ENCODE results near the gene SMAD7. TPM values are rescaled to one million over a fixed set of nuclear protein-coding genes. Genes with fewer than 3 reads are reported as not detected.

SMAD7 gene
- total RNA-seq, 1 donor from 2014 or later = 42.4 TPM

DNA sequence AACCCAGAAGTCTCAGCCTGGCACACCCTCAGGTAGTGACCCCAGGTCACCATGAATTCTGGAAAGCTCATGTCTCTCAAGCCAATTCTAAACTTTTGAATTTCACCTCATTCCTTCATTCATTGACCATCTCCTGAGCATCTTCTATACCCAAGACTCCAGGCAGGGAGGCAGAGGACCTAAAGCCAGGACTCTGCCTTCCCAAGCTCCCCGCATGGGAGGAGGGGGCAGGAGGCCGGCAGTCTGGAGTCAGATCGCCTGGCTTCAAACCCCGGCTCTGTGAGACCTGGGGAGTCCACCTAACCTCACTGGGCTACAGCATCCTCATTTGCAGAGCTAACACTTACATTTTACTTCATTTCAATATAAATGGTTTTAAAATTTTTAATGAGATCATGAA lies 59.0 kb downstream of the SMAD7 start:
- intact Hi-C loops (cut with DNase I) = no loop called here
- DNase-seq (ENCODE audit: low spot score) = peak; percentile 41

DNA sequence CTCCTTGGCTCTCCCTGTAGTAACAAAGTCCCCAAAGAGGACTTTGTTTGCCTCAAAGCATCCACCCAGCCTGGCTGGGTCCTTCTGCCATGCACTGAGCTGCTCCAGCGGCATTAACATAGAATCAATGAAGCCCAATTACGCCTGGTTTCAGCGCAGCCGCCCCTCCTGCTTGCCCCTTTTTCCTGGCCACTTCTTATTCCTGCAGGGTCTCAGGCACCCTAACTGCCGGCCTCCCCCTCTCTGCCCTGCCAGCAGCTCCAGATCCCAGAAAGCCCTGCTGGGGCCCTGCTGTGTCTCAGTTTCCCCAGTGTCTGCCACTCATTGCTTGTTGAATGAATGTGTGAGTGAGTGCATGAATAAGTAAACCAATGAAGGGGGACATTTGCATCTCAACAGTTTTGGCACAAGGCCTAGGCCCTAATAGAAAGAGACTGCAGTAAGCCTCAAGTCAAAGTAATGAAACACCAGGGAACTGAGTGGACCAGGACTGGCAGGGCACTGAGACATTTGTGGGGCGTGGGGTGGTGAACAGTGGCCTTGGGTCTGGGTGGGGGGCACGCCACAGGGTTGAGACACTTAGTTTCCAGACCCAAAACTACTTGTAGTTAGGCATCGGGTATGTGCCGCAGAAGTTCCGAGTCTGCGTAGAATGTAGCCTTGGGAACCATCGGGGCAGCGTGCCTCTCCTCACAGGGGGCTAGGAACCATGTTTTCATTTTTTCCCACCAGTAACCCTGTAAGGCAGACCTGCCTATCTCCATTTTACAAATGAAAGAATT lies 60.6 kb downstream of the SMAD7 start:
- DNase-seq (ENCODE audit: low spot score) = peak; percentile 54
- intact Hi-C loops (cut with DNase I) = no loop called here

DNA sequence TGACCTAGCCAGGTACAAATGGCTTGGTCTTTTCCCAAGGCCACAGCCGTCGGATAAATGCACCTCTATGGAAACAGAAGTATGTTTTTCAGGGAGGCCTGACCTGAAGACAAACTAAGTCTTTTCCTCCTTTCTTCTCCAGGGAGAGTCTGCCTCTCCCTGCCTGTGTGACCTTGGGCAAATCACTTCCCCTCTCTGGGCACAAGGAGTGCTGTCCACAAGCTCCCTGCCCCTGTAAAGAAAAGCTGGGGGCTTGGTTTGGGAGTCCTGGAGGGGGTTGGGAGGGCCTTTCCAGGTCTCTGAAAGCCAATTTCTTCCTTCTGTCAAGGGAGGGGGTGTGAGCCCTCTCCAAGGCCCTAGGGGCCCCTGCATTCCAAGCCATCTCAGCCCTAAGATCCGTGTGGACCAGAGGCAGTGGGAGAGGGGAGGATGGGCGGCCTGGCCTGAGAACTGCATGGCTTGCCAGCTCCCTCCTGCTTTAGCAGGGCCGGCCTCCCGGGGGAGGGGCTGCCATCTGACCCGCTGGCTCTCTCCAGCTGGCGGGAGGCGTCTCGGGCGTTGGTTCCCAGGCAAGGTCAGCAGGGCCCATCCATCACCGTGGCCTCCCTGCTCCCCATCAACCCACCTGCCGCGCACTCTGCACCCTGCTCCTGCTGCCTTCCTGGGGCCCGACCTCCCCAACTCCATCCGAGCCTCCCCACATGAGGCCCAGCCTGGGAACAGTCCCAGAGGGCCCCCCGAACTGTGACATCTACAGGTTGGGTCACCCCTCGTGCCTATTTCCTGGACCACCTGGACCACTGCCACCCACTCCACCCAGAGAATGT lies 61.4 kb downstream of the SMAD7 start:
- intact Hi-C loops (cut with DNase I) = no loop called here
- peak; percentile 81 for DNase-seq (ENCODE audit: low spot score)

DNA sequence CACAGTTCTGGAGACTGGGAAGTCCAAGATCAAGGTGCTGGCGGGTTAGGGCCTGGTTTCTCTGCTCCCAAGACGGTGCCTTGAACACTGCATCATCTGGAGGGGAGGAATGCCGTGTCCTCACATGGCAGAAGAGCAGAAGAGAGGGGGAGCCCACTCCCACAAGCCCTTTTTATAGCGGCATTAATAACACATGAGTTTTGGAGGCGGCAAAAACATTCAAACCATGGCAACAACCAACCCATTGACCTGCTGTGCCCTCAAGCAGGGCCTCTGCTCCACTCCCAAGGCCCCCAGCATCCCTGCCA lies 62.0 kb downstream of the SMAD7 start:
- peak; percentile 31 for DNase-seq (ENCODE audit: low spot score)
- intact Hi-C loops (cut with DNase I) = no loop called here

DNA sequence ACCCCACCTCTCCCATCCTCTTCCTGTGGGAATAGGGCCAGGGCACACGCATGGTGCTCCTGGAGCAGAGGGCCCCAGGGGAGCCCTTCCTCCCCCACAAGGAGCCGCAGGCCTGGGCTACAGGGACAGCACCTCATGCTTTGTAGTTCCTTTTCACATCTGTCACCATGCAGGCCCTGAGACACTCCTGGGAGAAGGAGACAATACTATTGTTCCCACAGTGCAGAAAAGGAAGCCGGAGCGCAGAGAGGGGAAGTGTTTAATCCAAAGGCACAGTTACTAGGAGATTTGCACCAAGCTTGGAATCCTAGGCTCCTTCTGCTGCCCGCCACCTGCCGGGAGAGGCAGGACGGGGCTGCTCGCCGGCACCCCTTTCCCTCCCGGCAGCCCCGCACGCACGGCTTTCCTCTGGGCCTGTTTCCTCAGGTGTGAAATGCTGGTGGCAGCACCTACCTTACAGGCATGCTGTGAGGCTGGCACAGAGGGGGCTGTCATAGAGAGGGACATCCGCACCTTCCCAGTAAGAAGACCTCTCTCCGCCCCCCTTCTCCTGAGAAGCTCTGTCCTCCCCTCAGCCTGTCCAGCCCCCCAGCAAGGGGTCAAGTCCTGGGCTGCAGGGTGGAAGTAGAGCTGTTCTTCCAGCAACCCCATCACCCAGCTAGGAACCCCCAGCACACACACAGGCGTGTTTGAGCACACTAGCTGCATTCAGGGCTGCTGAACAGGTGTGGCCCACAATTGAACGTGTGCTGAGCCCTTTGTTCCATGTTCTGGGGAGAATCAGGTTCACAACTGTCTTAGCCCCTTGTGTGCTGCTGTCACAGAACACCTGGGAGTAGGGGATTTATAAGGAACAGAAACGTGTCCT lies 62.6 kb downstream of the SMAD7 start:
- intact Hi-C loops (cut with DNase I) = no loop called here
- peak; percentile 64 for DNase-seq (ENCODE audit: low spot score)

DNA sequence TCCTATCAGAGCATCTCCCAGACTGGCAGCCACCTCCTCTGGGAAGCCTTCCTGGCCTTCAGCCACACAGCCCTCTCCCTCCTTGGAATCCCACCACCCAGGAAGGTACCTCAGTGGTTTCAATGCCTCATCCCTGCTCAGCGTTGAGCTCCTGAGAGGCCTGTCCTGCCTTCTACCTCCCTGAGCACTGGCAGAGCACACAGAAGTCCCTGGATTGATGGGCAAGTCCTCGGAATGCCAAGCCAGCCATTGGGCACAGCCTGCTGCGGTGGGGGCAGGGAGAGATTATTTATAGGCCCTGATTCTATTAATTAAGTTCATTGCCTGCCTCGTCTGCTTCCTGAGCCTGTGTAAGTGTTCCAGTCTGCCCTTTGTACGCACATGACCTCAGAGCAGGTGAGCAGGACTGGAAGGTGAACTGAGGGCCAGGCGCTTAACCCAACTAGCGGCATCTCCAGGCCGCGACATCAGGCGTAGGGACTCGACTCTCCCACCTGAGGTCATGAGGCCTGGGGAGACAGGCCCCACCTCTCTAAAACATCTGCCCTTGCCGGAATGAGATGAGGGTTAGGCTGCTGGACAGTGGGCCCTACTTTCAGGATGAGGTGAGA lies 63.4 kb downstream of the SMAD7 start:
- peak; percentile 49 for DNase-seq (ENCODE audit: low spot score)
- intact Hi-C loops (cut with DNase I) = no loop called here

DNA sequence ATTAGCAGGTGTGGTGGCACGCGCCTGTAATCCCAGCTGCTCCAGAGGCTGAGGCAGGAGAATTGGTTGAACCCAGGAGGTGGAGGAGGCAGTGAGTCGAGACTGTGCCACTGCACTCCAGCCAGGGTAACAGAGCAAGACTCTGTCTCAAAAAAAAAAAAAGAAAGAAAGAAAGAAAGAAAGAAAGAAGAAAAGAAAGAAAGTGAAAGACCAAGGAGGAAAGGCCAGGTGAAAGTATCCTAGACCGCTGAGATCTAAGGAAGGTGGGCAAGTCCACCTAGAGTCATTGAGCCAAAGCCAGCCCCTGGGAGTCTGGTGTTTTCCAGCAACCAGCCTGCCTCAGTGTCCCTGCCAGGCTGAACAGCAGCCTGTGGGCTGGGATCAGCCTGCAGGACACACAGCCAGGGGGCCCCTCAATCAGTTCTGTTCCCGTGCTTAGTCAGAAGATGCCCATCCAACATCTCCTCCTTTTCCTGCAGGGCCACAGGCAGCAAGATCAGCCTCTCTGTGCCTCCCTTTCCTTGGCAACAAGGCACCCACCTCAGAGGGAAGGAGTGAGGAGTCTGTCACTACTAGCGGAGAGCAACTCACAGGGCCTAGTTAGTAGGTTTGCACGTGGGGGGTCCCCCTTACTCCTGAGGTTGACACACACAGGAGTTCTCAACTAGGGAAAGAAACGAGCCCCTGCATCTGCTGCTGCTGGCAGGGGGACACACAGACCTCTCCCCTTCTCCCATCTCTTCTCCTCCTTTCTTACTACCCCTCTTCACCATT lies 64.1 kb downstream of the SMAD7 start:
- DNase-seq (ENCODE audit: low spot score) = peak; percentile 63

DNA sequence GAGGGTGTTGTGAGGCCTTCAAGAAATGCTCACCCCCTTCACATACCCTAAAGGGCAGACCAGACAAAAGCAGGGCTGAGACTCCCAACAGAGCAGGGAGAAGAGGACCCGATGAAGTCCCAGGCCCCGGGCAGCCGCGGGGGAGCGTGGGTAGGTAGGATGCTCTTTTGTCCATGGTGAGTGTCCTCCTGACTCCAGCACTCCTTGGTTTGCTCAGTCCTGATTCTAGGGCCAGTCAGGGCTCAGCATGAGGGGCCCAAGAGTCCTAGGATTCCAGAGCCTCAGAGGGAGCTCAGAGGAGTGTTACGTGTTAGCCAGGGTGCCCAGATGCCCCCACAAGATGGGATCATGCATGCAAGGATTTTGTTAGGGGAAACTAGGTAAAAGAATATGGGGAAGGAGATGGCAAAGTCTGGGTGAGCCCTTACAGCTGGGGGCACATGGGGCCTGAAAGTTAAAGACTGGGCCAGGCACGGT lies 64.8 kb downstream of the SMAD7 start:
- peak; percentile 41 for DNase-seq (ENCODE audit: low spot score)
- intact Hi-C loops (cut with DNase I) = no loop called here

More for the DNA sequence above, 64.1 kb downstream of the SMAD7 start:
- intact Hi-C loops (cut with DNase I) = no loop called here

DNA sequence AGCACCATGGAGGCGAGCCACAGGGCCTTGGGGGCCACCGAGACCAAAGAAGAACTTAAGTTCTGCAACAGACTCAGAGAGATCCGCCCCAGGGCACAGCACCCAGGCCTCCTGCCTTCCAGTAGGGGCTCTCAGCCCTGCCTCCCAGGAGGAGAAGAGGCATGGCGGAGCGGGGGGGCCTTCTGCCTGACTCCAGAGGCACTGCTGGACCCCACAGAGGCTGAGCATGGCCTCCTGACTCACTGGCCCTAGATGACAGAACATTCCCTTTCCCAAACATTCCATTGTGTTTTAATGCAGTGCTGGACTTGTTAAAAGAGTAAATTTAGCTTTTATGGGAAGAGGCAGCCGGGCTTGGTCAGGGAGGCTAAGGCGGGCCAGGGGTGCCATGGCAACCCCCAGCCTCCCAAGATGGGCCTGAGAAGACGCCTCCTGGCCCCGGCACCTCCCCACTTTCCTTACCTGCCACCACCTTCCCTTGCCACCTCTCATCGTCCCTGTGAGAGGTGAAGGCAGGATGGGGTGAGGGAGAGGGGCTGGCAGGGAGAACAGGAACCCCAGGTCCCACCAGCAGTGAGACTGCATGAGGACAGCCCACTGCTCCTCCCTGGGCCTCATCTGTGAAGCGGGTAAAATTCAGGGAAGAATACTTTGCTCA lies 65.4 kb downstream of the SMAD7 start:
- intact Hi-C loops (cut with DNase I) = no loop called here
- peak; percentile 41 for DNase-seq (ENCODE audit: low spot score)

DNA sequence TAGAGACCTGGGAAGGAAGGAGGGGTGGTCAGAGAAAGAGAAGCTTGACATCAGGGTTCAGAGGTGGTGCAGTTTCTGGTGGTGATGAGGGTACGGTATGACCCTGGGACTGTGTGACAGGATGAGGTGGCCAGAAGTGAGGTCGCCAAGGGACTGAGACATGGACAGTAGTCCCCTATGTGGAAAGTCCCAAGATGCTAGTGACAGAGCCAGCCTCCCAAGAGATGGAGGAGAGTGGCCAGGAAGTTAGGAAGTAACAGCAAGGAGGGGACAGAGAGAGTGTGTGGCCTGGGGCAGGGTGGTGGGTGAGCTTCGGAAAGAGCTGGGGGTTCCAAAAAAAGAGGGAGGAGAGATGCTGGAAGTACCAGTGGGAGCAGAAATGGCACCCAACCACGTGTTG lies 66.0 kb downstream of the SMAD7 start:
- intact Hi-C loops (cut with DNase I) = no loop called here
- peak; percentile 36 for DNase-seq (ENCODE audit: low spot score)

DNA sequence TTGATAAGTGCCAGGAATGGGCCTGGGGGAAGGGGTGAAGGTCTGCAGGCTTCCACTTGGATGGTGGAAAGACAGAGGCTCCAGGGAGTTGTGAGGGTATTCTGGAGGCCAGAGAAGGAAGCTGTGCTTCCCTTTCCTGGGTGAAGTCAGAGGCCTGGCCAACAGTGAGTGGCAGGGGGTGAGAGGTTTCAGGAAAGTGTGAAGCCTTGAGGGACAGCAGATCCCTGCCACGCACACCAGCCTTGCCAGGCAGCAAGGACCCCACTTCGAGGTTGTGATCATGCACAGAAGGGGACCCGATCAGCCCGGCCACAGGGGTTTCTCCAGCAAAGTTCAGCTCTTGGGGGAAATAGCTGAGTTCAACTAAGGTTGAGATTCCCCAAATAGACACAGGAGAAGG lies 66.5 kb downstream of the SMAD7 start:
- DNase-seq (ENCODE audit: low spot score) = peak; percentile 51
- intact Hi-C loops (cut with DNase I) = no loop called here

DNA sequence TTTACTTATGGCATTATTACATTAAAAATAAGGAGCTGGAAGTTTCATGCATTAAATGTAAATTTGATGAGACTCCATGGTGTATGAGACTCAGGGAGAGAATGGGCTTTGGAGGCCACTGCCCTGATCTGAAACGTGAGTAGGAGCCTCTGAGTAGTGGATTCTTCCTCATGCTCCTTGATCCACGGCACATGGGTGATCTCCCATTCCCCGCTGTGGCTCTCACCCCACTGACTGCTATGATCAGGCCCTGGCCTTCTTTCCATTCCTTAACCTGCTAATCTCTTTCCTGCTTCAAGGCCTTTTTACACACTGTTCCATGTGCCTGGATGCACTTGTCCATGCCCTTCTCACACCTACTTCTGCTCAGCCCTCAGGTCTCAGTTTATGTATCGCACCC lies 68.4 kb downstream of the SMAD7 start:
- peak; percentile 49 for DNase-seq (ENCODE audit: low spot score)
- intact Hi-C loops (cut with DNase I) = no loop called here

DNA sequence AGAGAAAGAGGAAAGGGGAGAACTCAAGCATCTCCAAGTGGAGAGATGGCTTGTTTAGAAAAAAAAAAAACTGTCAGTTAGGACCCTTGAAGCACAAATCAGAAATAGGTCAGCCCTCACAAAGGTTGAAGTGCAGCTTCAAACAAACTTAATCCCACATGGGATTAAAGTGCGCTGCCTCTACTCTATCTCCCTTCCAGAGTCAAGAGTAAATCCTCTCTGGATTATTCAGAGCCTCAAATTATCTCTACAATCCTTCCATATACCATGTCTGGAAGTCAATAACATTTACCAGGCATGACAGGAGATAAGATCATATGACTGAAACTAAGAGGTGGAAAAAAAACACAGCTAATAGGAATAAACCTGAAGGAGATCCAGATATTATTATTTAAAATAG lies 69.8 kb downstream of the SMAD7 start:
- intact Hi-C loops (cut with DNase I) = no loop called here

DNA sequence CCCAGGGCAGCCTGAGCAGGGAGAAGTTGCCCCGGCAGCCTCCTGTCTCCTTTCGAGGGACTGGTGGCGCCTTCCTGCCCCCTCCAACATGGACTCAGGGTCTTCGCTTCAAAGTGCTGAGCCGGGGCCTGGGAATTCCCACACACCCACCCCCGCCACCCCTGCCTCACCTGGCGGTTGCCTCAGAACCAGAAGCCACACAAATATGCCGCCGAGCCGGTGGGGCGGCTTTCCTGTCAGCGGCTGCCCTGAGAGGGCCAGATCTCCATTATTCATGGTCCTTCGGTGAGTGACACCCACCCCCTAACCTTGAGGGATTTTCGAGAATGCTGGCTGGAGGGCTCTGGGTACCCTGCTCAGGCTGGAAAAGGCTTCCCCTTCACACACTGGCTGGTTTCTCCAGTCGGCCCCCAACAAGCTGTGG lies 71.7 kb downstream of the SMAD7 start:
- intact Hi-C loops (cut with DNase I) = no loop called here
- peak; percentile 66 for DNase-seq (ENCODE audit: low spot score)

More for the DNA sequence above, 69.8 kb downstream of the SMAD7 start:
- no peak for DNase-seq (ENCODE audit: low spot score)

DNA sequence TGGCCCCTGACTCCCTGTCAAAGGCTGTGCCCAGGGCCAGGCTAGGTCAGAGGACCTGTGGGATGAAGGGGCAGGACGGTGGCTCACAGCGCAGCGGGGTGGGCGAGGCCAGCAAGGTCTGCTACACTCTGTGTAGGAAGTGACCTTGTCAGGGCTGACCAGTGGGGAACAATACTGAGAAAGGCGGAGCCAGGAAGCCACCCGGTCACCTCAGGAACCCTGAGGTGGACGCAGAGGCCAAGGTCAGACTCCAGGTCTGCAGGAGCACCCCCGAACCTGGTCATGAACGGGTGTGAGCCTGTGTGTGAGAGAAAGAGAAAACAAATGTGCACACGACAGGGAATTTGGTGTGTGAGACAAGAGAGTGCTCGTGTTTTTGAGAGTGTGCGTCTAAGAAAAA lies 72.3 kb downstream of the SMAD7 start:
- peak; percentile 73 for DNase-seq (ENCODE audit: low spot score)

DNA sequence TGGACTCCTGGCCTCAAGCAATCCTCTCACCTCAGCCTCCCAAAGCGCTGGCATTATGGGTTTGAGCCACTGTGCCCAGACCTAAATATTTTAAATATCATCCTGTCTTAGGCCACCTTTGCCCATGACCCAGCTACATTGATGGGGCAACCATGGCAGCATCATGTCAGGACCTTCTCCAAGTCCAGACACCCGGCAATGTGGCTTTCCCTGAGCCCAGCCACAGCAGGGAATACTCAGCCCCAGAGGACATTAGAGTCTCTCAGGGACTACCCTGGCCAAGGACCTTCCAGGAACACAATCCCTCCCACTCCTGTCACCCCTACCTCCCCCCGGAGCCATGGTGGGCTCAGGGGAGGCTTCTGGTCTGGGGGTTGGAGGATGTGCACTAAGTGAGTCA lies 72.8 kb downstream of the SMAD7 start:
- no peak for DNase-seq (ENCODE audit: low spot score)
- intact Hi-C loops (cut with DNase I) = no loop called here

More for the DNA sequence above, 72.3 kb downstream of the SMAD7 start:
- intact Hi-C loops (cut with DNase I) = no loop called here

DNA sequence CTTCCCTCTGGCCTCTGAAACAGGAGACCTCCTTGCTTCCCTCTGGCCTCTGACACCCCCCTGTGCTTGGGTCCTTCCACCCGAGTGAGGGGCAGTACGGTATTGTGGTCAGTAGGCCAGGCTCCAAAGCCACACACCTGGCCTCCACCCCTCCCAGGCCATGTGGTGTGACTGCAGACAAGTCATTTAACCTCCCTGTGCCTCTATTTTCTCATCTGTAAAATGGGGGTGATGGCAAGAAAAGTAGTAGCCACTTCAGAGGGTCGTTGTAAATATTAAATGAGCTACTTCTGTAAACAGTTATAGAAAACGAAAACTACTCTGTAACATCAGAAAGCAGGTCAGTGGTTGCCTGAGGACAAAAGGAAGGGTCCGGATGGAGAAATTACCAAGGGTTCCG lies 74.2 kb downstream of the SMAD7 start:
- intact Hi-C loops (cut with DNase I) = no loop called here
- no peak for DNase-seq (ENCODE audit: low spot score)

DNA sequence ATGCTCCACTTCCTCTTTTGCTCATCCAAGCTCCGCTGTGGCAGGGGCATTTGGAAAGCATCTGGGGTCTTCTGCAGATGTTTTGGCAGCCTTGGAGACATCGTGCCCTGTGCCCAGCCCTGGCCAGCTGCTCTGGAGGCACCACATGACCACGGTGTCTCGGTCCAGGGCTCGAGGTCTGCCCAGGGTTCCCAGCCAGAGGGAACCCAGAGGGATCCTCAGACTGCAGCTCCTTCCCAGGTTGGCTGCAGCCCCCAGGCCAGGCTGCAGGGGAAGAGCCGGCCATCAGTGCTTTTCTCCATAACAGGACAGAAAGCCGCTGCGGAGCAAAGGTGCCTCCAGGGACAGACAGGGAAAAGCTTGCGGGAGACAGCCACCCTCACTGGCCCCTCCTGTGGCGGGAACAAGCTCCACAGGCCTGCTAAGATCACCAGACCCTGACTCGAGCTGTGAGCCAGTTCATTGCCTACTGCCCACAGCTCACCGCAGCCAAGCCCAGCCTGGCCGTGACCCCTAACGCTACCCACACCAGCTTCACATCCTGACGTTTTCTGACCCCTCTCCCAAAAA lies 74.7 kb downstream of the SMAD7 start:
- intact Hi-C loops (cut with DNase I) = no loop called here
- DNase-seq (ENCODE audit: low spot score) = no peak
